NCI-H128 (cell line): Measurements from ENCODE around the gene TSPAN10.

ENCODE experiments used
- DNase-seq: peaks from one replicate; lab custom pipeline; 2025; ENCODE audit not compliant: unreplicated experiment; lab: John Stamatoyannopoulos, UW

The TSPAN10 gene

DNA sequence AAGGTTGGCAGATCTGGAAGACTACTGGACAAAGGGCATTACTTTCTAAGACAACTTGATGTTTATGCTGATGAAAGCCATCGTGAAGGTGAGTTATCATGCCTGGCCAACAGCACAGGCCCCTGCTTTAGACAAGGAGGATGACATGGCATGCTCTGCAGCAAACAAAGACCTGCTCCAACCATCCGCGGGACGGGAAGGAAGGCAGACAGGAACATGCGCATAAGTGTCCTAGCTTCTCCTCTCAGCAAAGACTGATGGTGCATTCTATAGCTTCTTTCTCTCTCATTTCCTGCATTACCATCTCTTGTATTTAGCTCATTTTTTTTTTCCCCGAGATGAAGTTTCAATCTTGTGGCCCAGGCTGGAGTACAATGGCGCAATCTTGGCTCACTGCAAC is 5.5 kb upstream of the TSPAN10 start:
- no peak for DNase-seq

DNA sequence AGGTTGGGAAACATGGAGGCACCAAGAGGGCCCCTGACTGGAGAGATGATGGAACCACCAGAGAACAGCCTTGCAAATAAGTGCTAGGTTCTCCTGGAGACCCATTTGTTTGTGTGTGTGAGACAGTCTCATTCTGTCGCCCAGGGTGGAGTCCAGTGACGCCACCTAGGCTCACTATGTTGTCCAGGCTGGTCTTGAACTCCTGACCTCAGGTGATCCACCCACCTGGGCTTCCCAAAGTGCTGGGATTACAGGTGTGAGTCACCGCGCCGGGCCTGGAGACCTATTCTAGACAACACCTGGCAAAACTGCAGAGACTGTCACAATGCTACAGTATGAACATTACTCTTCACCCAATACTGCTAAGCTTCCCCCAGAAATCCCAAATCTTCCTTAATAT is 1.6 kb upstream of the TSPAN10 start:
- no peak for DNase-seq

GRCh38 chr17:81635973-81636504 is 957 bp upstream of the TSPAN10 start:
- DNase-seq = no peak

DNA sequence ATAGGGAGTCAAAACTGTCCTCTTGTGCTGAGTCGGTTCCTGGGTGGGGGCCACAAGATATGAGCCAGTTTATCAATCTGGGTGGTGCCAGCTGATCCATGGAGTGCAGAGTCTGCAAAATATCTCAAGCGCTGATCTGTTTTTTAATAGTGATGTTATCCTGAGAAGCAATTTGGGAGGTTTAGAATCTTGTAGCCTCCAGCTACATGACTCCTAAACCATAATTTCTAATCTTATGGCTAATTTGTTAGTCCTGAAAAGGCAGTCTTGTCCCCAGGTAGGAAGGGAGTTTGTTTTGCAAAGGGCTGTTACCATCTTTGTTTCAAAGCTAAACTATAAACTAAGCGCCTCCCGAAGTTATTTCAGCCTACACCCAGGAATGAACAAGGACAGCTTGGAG is 1.7 kb downstream of the TSPAN10 start:
- no peak for DNase-seq

DNA sequence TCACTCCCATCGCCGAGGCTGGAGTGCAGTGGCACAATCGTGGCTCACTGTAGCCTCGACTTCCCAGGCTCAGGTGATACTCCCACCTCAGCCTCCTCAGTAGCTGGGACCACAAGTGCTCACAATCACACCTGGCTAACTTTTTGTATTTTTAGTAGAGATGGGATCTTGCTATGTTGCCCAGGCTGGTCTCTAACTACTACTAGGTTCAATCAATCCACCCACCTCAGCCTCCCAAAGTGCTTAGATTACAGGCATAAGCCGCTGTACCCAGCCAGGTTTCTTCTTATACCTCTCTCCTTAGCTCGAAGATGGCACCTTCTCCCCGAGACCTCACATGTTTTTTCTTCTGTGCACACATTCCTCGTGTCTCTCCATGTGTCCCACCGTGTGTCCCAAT is 3.0 kb downstream of the TSPAN10 start:
- DNase-seq = no peak

GRCh38 chr17:81641825-81642489 is 5.0 kb downstream of the TSPAN10 start:
- DNase-seq = no peak

DNA sequence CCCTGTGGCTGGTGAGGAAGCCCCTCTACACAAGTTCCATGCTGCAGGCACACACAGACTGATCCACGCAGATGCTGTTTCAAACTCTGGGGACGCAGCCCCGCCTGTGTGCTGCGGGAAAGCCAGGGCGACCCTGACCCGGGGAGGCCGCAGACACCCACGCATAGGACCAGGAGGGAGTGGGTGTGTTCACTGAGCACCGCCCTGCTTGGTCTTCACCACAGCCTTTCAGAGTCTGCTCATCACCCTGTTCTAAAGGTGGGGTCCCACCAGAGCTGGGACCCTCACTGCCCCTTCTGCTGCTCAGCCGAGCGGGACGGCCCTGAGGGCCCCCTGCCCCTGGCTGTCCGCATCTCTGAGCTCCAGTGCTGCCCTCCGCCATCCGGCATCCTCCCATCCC is 7.5 kb downstream of the TSPAN10 start:
- DNase-seq = no peak

- no peak for DNase-seq
These were observed 8.3 kb downstream of the TSPAN10 start for GRCh38 chr17:81644976-81645952.

DNA sequence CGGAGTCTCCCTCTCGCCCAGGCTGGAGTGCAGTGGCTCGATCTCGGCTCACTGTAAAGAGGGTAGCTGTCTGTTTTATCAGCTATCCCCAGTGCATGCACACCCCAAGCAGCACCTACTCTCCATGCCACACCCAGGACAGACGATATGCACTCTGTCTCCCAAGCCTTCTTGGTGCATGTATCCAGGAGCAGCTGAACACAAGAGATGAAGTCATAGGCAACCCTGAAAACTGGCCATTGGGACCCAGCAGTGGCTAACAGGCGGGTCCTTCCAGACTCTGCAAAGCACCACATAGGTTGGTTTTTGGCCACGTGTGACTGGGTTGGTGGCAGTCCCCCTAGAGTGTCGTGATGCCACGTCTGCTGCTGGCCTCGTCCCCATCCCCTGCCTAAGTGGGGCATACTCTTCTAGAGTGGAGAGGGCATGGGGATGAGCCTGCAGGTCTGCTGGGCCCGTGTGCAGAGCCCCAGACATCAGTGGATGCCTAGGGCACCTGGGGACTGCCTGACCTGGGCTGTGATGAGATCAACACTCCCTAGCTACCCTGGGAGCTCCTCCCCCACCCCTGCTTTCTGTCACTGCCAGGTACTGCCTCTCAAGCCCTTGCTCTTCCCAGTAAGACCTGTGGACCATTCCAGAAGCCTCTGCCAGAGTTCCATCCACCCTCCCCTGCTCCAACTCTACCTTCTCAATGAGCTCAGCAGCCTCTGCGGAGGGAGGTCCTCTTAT is 10.0 kb downstream of the TSPAN10 start:
- DNase-seq = no peak

- no peak for DNase-seq
These were observed 10.6 kb downstream of the TSPAN10 start for GRCh38 chr17:81647640-81648012.

GRCh38 chr17:81648013-81648706 is 11.2 kb downstream of the TSPAN10 start:
- no peak for DNase-seq

GRCh38 chr17:81648707-81649085 is 11.7 kb downstream of the TSPAN10 start:
- no peak for DNase-seq

- no peak for DNase-seq
These were observed 14.0 kb downstream of the TSPAN10 start for GRCh38 chr17:81650951-81651350.

- no peak for DNase-seq
These were observed 14.7 kb downstream of the TSPAN10 start for GRCh38 chr17:81651692-81652091.

DNA sequence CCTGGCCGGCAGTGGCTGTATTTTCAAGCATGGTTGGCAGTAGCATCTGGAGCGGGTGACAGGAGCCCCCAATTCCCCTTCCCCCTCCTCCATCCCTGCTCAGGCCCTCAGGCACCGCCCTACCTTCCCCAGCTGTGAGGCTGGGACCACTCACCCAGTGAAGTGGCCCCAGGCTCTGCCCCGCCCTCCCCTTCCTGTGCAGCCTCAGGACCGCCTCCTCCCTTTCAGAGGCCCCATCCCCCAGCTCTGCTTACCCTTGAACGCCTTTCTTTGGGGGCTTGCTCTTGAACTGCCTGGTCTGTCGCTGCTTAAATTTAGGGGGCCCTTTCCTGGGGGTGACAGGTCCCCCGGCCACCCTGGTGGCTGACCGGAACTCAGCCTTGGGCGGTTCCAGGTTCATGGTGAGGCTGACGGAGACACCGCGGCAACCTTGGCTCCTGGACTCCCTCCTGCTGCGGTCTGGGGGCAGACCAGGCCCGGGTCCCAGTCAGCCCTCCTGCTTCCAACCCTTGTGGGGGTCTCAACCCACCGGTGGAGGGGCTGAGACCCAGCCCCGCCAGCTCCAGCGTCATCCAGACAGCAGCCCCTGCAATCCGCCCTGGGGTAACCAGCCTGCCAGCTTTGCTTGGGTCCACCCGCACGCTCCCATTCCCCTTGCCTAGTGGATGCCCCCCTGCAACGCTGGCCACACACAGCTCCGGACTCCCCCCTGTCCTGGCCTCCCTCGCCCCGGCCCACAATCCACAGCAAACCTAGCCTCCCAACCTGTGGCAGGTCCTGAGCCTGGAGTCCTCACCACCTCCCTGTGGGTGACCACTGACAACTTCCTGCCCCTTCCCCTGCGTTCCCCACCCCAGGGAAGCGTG is 16.1 kb downstream of the TSPAN10 start:
- DNase-seq = no peak

GRCh38 chr17:81655378-81656117 is 18.6 kb downstream of the TSPAN10 start:
- no peak for DNase-seq

GRCh38 chr17:81656118-81656743 is 19.2 kb downstream of the TSPAN10 start, which contains the start of gene PDE6G:
PDE6G (minus strand) TSS chr17:81656542; CDS start chr17:81653305, 3,237 bp downstream.
- DNase-seq = no peak

GRCh38 chr17:81656835-81657234 is 19.8 kb downstream of the TSPAN10 start:
- DNase-seq = no peak

DNA sequence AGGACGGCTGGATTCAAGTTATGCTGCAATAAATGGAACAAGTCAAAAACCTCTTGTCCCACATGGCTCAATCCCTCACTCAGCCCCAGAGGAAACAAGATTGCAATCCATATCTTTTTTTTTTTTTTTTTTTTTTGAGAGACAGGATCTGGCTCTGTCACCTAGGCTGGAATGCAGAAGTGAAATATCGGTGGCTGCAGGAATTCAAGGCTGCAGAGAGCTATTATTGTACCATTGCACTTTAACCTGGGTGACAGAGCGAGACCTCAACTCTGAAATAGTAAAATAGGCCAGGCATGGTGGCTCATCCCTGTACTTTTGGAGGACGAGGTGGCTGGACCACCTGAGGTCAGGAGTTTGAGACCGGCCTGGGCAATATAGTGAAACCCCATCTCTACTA is 22.0 kb downstream of the TSPAN10 start:
- no peak for DNase-seq
